H1 (cell line): Measurements from ENCODE around the gene CCDC92B. TPM values are rescaled to one million over a fixed set of nuclear protein-coding genes. Genes with fewer than 3 reads are reported as not detected.

ENCODE experiments used
- CTCF ChIA-PET: fragments of 300-600 bp; sonication (Branson Sonifier 250); formaldehyde crosslinking; loops from one replicate; lab custom pipeline; 2021; ENCODE audit not compliant: partially characterized antibody; lab: Charles Lee
- POLR2A ChIA-PET: fragments of 300-600 bp; sonication (Branson Sonifier 250); formaldehyde crosslinking; loops from one replicate; lab custom pipeline; 2021; ENCODE audit warnings: inconsistent platforms; ENCODE audit not compliant: partially characterized antibody; lab: Charles Lee
- DNase-seq, 2 experiments: peaks; one replicate each; pipeline versions ENCODE4 v3.0.0 to v3.0.0-alpha.2; 2010 to 2022; ENCODE audit warnings: low spot score in 2 of 2, low read depth in 1 of 2, mixed read lengths in 1 of 2
- FAIRE-seq: peaks from 2 replicates; lab custom pipeline; 2011; peaks lifted over from hg19 to GRCh38; lab: Jason Lieb, UNC
- H2AFZ ChIP-seq: 2 replicates; pipeline ENCODE4 v1.8.1; 2012; ENCODE audit warnings: low read length, inconsistent platforms
- H2AK5ac ChIP-seq: 2 replicates; pipeline ENCODE4 v1.6.1; 2013; ENCODE audit warnings: low read depth, low read length
- H2BK120ac ChIP-seq: replicated peaks from 2 replicates; pipeline ENCODE3; 2013; ENCODE audit warnings: low read depth, low read length, inconsistent platforms
- H2BK12ac ChIP-seq: 2 replicates; pipeline ENCODE4 v1.6.1; 2013; ENCODE audit warnings: low read depth, low read length
- H2BK15ac ChIP-seq: 2 replicates; pipeline ENCODE4 v1.6.1; 2013; ENCODE audit warnings: low read length
- H2BK20ac ChIP-seq: 2 replicates; pipeline ENCODE4 v1.6.1; 2013; ENCODE audit warnings: low read length
- H2BK5ac ChIP-seq: 2 replicates; pipeline ENCODE4 v1.6.1; 2013; ENCODE audit warnings: low read depth, low read length
- H3K14ac ChIP-seq: 2 replicates; pipeline ENCODE4 v1.6.1; 2013; ENCODE audit warnings: inconsistent platforms; ENCODE audit not compliant: insufficient read length
- H3K18ac ChIP-seq: 2 replicates; pipeline ENCODE4 v1.6.1; 2013; ENCODE audit warnings: low read length; ENCODE audit errors: extremely low read depth
- H3K23ac ChIP-seq: 2 replicates; pipeline ENCODE4 v1.6.1; 2013; ENCODE audit warnings: inconsistent platforms; ENCODE audit not compliant: insufficient read length
- H3K23me2 ChIP-seq: 2 replicates; pipeline ENCODE4 v1.6.1; 2013; ENCODE audit warnings: low read depth, low read length
- H3K27ac ChIP-seq: 2 replicates; pipeline ENCODE4 v1.6.1; 2011; ENCODE audit warnings: low read depth, low read length, inconsistent platforms
- H3K27me3 ChIP-seq, 4 experiments: replicated peaks in 1 of 4; 1 replicate in 1 of 4; 2 replicates in 3 of 4; pipeline versions ENCODE4 v1.6.1 to v1.8.1; 2011 to 2013; ENCODE audit warnings: low read length in 3 of 4, mild to moderate bottlenecking in 3 of 4, inconsistent platforms in 2 of 4, mixed read lengths in 2 of 4, moderate library complexity in 1 of 4; ENCODE audit not compliant: control insufficient read depth in 3 of 4, insufficient read depth in 3 of 4; ENCODE audit errors: extremely low read depth in 1 of 4
- H3K36me3 ChIP-seq, 4 experiments: 2 replicates each; pipeline versions ENCODE4 v1.6.1 to v1.8.1; 2011 to 2013; ENCODE audit warnings: mild to moderate bottlenecking in 4 of 4, low read length in 3 of 4, moderate library complexity in 2 of 4, control low read depth in 1 of 4, inconsistent platforms in 1 of 4; ENCODE audit not compliant: insufficient read depth in 4 of 4, control insufficient read depth in 2 of 4
- H3K4ac ChIP-seq: replicated peaks from 2 replicates; pipeline ENCODE3; 2013; ENCODE audit warnings: low read length, low read depth, mixed read lengths, inconsistent platforms; ENCODE audit not compliant: insufficient read length
- H3K4me1 ChIP-seq, 4 experiments: replicated peaks in 1 of 4; 1 replicate in 1 of 4; 2 replicates in 3 of 4; pipeline versions ENCODE4 v1.6.1 to v1.8.1; 2011 to 2013; ENCODE audit warnings: low read length in 3 of 4, inconsistent platforms in 2 of 4, mixed read lengths in 1 of 4; ENCODE audit not compliant: insufficient read depth in 4 of 4, control insufficient read depth in 3 of 4
- H3K4me2 ChIP-seq, 2 experiments: 2 replicates each; pipeline versions ENCODE4 v1.6.1 to v1.8.1; 2011 to 2013; ENCODE audit warnings: low read depth in 2 of 2, low read length in 2 of 2, control low read depth in 1 of 2, inconsistent platforms in 1 of 2, mild to moderate bottlenecking in 1 of 2; ENCODE audit not compliant: insufficient read depth in 1 of 2
- H3K4me3 ChIP-seq, 4 experiments: fragments of 200-600, 300-600 bp in 1 of 4; sonication (generic), shearing (Covaris generic), sonication (Bioruptor Twin) in 1 of 4; 2 replicates each; pipeline versions ENCODE4 v1.5.1 to v1.8.1; 2011 to 2016; ENCODE audit warnings: low read length in 4 of 4, low read depth in 3 of 4, control low read depth in 2 of 4, inconsistent platforms in 2 of 4, mild to moderate bottlenecking in 2 of 4, mixed read lengths in 1 of 4, moderate library complexity in 1 of 4; ENCODE audit not compliant: insufficient read depth in 2 of 4; ENCODE audit errors: extremely low read depth in 1 of 4
- H3K56ac ChIP-seq: replicated peaks from 2 replicates; pipeline ENCODE3; 2013; ENCODE audit warnings: low read depth, mild to moderate bottlenecking, mixed read lengths, low read length, inconsistent platforms; ENCODE audit not compliant: insufficient read length
- H3K79me1 ChIP-seq: 2 replicates; pipeline ENCODE4 v1.6.1; 2013; ENCODE audit warnings: low read depth, low read length, control low read depth
- H3K79me2 ChIP-seq, 2 experiments: 2 replicates each; pipeline versions ENCODE4 v1.6.1 to v1.8.1; 2012 to 2013; ENCODE audit warnings: low read length in 2 of 2, mild to moderate bottlenecking in 2 of 2, inconsistent platforms in 1 of 2; ENCODE audit not compliant: insufficient read depth in 2 of 2, control insufficient read depth in 1 of 2
- H3K9ac ChIP-seq, 4 experiments: replicated peaks in 1 of 4; 1 replicate in 1 of 4; 2 replicates in 3 of 4; pipeline versions ENCODE4 v1.6.1 to v1.8.1; 2011 to 2013; ENCODE audit warnings: low read depth in 3 of 4, low read length in 3 of 4, control low read depth in 2 of 4, mild to moderate bottlenecking in 2 of 4, moderate library complexity in 2 of 4, inconsistent platforms in 1 of 4; ENCODE audit errors: extremely low read depth in 1 of 4
- H3K9me3 ChIP-seq, 2 experiments: 2 replicates each; pipeline versions ENCODE4 v1.6.1 to v1.8.1; 2012 to 2013; ENCODE audit warnings: mild to moderate bottlenecking in 2 of 2, moderate library complexity in 2 of 2, control low read depth in 1 of 2, inconsistent platforms in 1 of 2, low read depth in 1 of 2, low read length in 1 of 2, mixed read lengths in 1 of 2; ENCODE audit not compliant: insufficient read depth in 2 of 2
- H4K20me1 ChIP-seq, 2 experiments: replicated peaks in 1 of 2; 2 replicates each; pipeline versions ENCODE3 to v1.8.1; 2011 to 2013; ENCODE audit warnings: inconsistent platforms in 2 of 2, low read length in 2 of 2, mild to moderate bottlenecking in 1 of 2; ENCODE audit not compliant: insufficient read depth in 2 of 2, control insufficient read depth in 1 of 2
- H4K5ac ChIP-seq: 2 replicates; pipeline ENCODE4 v1.6.1; 2013; ENCODE audit warnings: low read length, low read depth, mixed read lengths, inconsistent platforms; ENCODE audit not compliant: insufficient read length
- H4K8ac ChIP-seq: 2 replicates; pipeline ENCODE4 v1.8.0; 2013; ENCODE audit warnings: mild to moderate bottlenecking, moderate library complexity, low read length, inconsistent platforms; ENCODE audit not compliant: insufficient read depth; ENCODE audit errors: extremely low read depth
- H4K91ac ChIP-seq: replicated peaks from 2 replicates; pipeline ENCODE3; 2013; ENCODE audit warnings: low read length, mixed read lengths, inconsistent platforms; ENCODE audit not compliant: insufficient read length
- BRCA1 ChIP-seq: IDR thresholded peaks from 2 replicates; pipeline ENCODE4 v1.6.1; 2012; ENCODE audit warnings: low read depth, low read length, improper control_type of control experiment
- CHD1 ChIP-seq: IDR thresholded peaks from 2 replicates; pipeline ENCODE4 v1.6.1; 2012; ENCODE audit warnings: low read depth, low read length, improper control_type of control experiment
- KDM5A ChIP-seq: fragments of 200-600 bp; IDR thresholded peaks from 2 replicates; pipeline ENCODE4 v1.7.1; 2012; ENCODE audit warnings: mild to moderate bottlenecking, low read length, inconsistent platforms, mixed read lengths
- SP1 ChIP-seq: IDR thresholded peaks from 2 replicates; pipeline ENCODE4 v1.6.1; 2011; ENCODE audit warnings: low read depth, low read length
- WGBS, 2 experiments: shearing (Covaris generic) in 1 of 2; methylation state at CpG; one replicate each; pipeline versions ENCODE4 v1.1.6 to v1.1.7; 2013 to 2015; ENCODE audit warnings: low lambda C conversion rate in 2 of 2, mixed read lengths in 2 of 2, inconsistent platforms in 1 of 2, low coverage in 1 of 2, missing lambda C conversion rate in 1 of 2; ENCODE audit not compliant: insufficient replicate concordance in 2 of 2, insufficient coverage in 1 of 2, insufficient read length in 1 of 2; ENCODE audit errors: extremely low coverage in 1 of 2, missing lambda C conversion rate in 1 of 2; 5-methylcytosine and 5-hydroxymethylcytosine counted together
- polyA plus RNA-seq, 7 experiments: library from polyadenylated mRNA; depleted of rRNA in 3 of 7; stranded (reverse) in 5 of 7; unstranded in 2 of 7; fragments of >200 nt in 5 of 7; fragments of 200-250 nt in 2 of 7; gene quantifications; 1 replicate in 5 of 7; 2 replicates in 1 of 7; 4 replicates in 1 of 7; pipeline versions ENCODE4 v1.2.1 to v1.2.3, GENCODE V29; 2011 to 2013; ENCODE audit warnings: missing spikeins in 2 of 7, mixed read lengths in 2 of 7
- total RNA-seq: library from RNA; stranded (reverse); fragmentation: NEBNext Ultra II Directional; extraction: Animal tissue kit (Norgen Biotek cat#: 25700); gene quantifications from 2 replicates; pipeline ENCODE4 v1.2.1, GENCODE V29; 2021

Gene CCDC92B
- total and polyA plus RNA-seq, 2 of the 8 experiments (the other 6 are each of a cell fraction or from before 2014, with no cell fraction given), result 5.5 to 12.1 TPM

GRCh38 chr17:2798678-2799077, 49.2 kb upstream of the CCDC92B start:
- Histone ChIP-seq H2BK5ac (no peak overlapping the region), H3K4ac (peak overlapping the region; percentile 7), H4K91ac (no peak overlapping the region), H3K14ac (no peak overlapping the region), H3K9ac (no peak overlapping the region), H2BK120ac (no peak overlapping the region), H3K79me2 (no peaks in the 10 kb centered on the region), H3K79me1 (no peaks in the 10 kb centered on the region; the same call in 1 of the 2 replicates), H2BK12ac (no peak overlapping the region)
- POLR2A ChIA-PET, result interaction anchor here (1.4 kb wide), 1 partner anchor 8 kb away, joined by 4 read pairs; no protein-coding TSS in a partner anchor
- DNase-seq, result peak in 1 of 2 experiments; percentile 86
- TF ChIP-seq KDM5A (no peak), SP1 (no peak), CHD1 (no peak), BRCA1 (no peak)
- TF ChIP-seq, all 59 proteins: peak for 0
- peaks cover 0 to 9% of the 10 kb centered on the region in 2 experiments for H4K20me1 ChIP-seq
- peak overlapping the region; percentile 78; the same call in 1 of the 2 replicates for H2AFZ ChIP-seq
- no peaks in the 10 kb centered on the region for H3K23me2 ChIP-seq
- H3K27me3 ChIP-seq, result no peaks in the 10 kb centered on the region
- no peak overlapping the region for H3K18ac ChIP-seq
- CTCF ChIA-PET, result interaction anchor here (1.0 to 1.6 kb wide), 2 partner anchors 9 to 214 kb away, joined by 4 to 5 read pairs; no protein-coding TSS in a partner anchor
- H2AK5ac ChIP-seq, result no peak overlapping the region
- H3K23ac ChIP-seq, result no peak overlapping the region
- FAIRE-seq, result no peak
- H4K8ac ChIP-seq, result no peak overlapping the region
- no peaks in the 10 kb centered on the region for H3K9me3 ChIP-seq
- no peak overlapping the region for H2BK15ac ChIP-seq
- H3K4me3 ChIP-seq, result peak overlapping the region in 2 of 4 experiments; percentile 14 to 42; a peak in 2 of 8 replicates
- H3K56ac ChIP-seq, result no peak overlapping the region
- H2BK20ac ChIP-seq, result no peak overlapping the region
- H4K5ac ChIP-seq, result no peak overlapping the region
- peaks cover 0 to 8% (median 4%) of the 10 kb centered on the region in 4 experiments; a peak in 4 of 7 replicates for H3K4me1 ChIP-seq
- peak overlapping the region; percentile 13 to 35; a peak in 2 of 4 replicates for H3K4me2 ChIP-seq
- H3K36me3 ChIP-seq, result no peaks in the 10 kb centered on the region
- no peak overlapping the region for H3K27ac ChIP-seq
- WGBS, 2 experiments, result 22% methylated on average over 11 of the region's 11 CpGs; no CpG with 5 or more reads in 1 of the 2 experiments
